Measurements from ENCODE around the gene ZBTB16.

ZBTB16 gene

GRCh38 chr11:114169821-114170220, 110.3 kb downstream of the ZBTB16 start:
- Histone ChIP-seq H3K36me3 (ENCODE audit: insufficient read depth) (no peaks in the 10 kb centered on the region), H2AFZ (ENCODE audit: low read depth) (no peak overlapping the region), H3K27ac (no peak overlapping the region), H3K4me3 (IDR thresholded peaks at IDR 0.05; ENCODE audit: insufficient read depth, low read depth, low read length) (no peak overlapping the region), H3K9ac (no peak overlapping the region), H4K20me1 (ENCODE audit: insufficient read depth) (no peaks in the 10 kb centered on the region), H3K4me2 (no peak overlapping the region), H3K4me1 (ENCODE audit: low read depth, poor library complexity, severe bottlenecking) (peaks cover 70% of the 10 kb centered on the region), H3K27me3 (ENCODE audit: insufficient read depth, low read depth) (no peaks in the 10 kb centered on the region), H3K79me2 (ENCODE audit: insufficient read depth, low read depth) (no peaks in the 10 kb centered on the region)
- TF ChIP-seq CTCF (conservative IDR thresholded peaks at IDR 0.05; ENCODE audit: low read depth, low read length) = no peak

- no peak overlapping the region for H2AFZ ChIP-seq (ENCODE audit: low read depth)
- no peaks in the 10 kb centered on the region for H4K20me1 ChIP-seq (ENCODE audit: insufficient read depth)
- no peak overlapping the region for H3K9ac ChIP-seq
- no peaks in the 10 kb centered on the region for H3K79me2 ChIP-seq (ENCODE audit: insufficient read depth, low read depth)
- H3K27me3 ChIP-seq (ENCODE audit: insufficient read depth, low read depth) = no peaks in the 10 kb centered on the region
- H3K4me3 ChIP-seq (IDR thresholded peaks at IDR 0.05; ENCODE audit: insufficient read depth, low read depth, low read length) = no peak overlapping the region
- H3K36me3 ChIP-seq (ENCODE audit: insufficient read depth) = no peaks in the 10 kb centered on the region
- peaks cover 73% of the 10 kb centered on the region for H3K4me1 ChIP-seq (ENCODE audit: low read depth, poor library complexity, severe bottlenecking)
- H3K4me2 ChIP-seq = no peak overlapping the region
- H3K27ac ChIP-seq = no peak overlapping the region
- no peak for TF ChIP-seq CTCF (conservative IDR thresholded peaks at IDR 0.05; ENCODE audit: low read depth, low read length)
These were observed 110.7 kb downstream of the ZBTB16 start for GRCh38 chr11:114170226-114170625.

- Histone ChIP-seq H3K4me1 (ENCODE audit: low read depth, poor library complexity, severe bottlenecking) (peaks cover 67% of the 10 kb centered on the region), H3K36me3 (ENCODE audit: insufficient read depth) (no peaks in the 10 kb centered on the region), H3K4me3 (IDR thresholded peaks at IDR 0.05; ENCODE audit: insufficient read depth, low read depth, low read length) (no peak overlapping the region), H3K27ac (peak overlapping the region; percentile 74; the same call in 1 of the 2 replicates), H2AFZ (ENCODE audit: low read depth) (no peak overlapping the region), H4K20me1 (ENCODE audit: insufficient read depth) (no peaks in the 10 kb centered on the region), H3K9ac (no peak overlapping the region; the same call in 1 of the 2 replicates), H3K27me3 (ENCODE audit: insufficient read depth, low read depth) (no peaks in the 10 kb centered on the region), H3K79me2 (ENCODE audit: insufficient read depth, low read depth) (no peaks in the 10 kb centered on the region), H3K4me2 (peak overlapping the region; percentile 85)
- no peak for TF ChIP-seq CTCF (conservative IDR thresholded peaks at IDR 0.05; ENCODE audit: low read depth, low read length)
These were observed 111.9 kb downstream of the ZBTB16 start for GRCh38 chr11:114171257-114172054.

GRCh38 chr11:114172055-114172861, 112.7 kb downstream of the ZBTB16 start:
- TF ChIP-seq CTCF (conservative IDR thresholded peaks at IDR 0.05; ENCODE audit: low read depth, low read length) = no peak
- no peaks in the 10 kb centered on the region for H4K20me1 ChIP-seq (ENCODE audit: insufficient read depth)
- H3K9ac ChIP-seq = peak overlapping the region; percentile 38; the same call in 1 of the 2 replicates
- peak overlapping the region; percentile 85 for H3K4me2 ChIP-seq
- no peaks in the 10 kb centered on the region for H3K79me2 ChIP-seq (ENCODE audit: insufficient read depth, low read depth)
- no peaks in the 10 kb centered on the region for H3K36me3 ChIP-seq (ENCODE audit: insufficient read depth)
- peak overlapping the region; percentile 42; the same call in 1 of the 2 replicates for H2AFZ ChIP-seq (ENCODE audit: low read depth)
- no peak overlapping the region for H3K4me3 ChIP-seq (IDR thresholded peaks at IDR 0.05; ENCODE audit: insufficient read depth, low read depth, low read length)
- H3K27ac ChIP-seq = peak overlapping the region; percentile 74
- H3K27me3 ChIP-seq (ENCODE audit: insufficient read depth, low read depth) = no peaks in the 10 kb centered on the region
- peaks cover 60% of the 10 kb centered on the region for H3K4me1 ChIP-seq (ENCODE audit: low read depth, poor library complexity, severe bottlenecking)
